Skin epidermis (tissue), 12 donors: ENCODE results near the gene CRHR1.
"Not testable (repeated sequence)": the region's sequence is repeated elsewhere in the genome, so short reads cannot be mapped to it uniquely, and the experiment has no call there.

Experiments
- H3K27ac ChIP-seq, 21 experiments: fragments of 200-600 bp; sonication (generic) in 11 of 21; one replicate each; pipeline ENCODE4 v1.5.0; 2020; ENCODE audit warnings: mild to moderate bottlenecking in 3 of 21, inconsistent platforms in 2 of 21, moderate library complexity in 2 of 21
- H3K4me3 ChIP-seq, 7 experiments: fragments of 200-600 bp; sonication (generic) in 2 of 7; one replicate each; pipeline ENCODE4 v1.5.0; 2020; ENCODE audit warnings: inconsistent platforms in 2 of 7, mild to moderate bottlenecking in 2 of 7, moderate library complexity in 1 of 7

Gene CRHR1

GRCh38 chr17:45852535-45853297 is 68.6 kb downstream of the CRHR1 start:
- Histone ChIP-seq H3K27ac (no peak overlapping the region), H3K4me3 (no peak overlapping the region)

GRCh38 chr17:45854209-45854608 is 70.1 kb downstream of the CRHR1 start:
- H3K27ac ChIP-seq: no peak overlapping the region

GRCh38 chr17:45855691-45856336 is 71.7 kb downstream of the CRHR1 start:
- no peak overlapping the region for H3K4me3 ChIP-seq

More at GRCh38 chr17:45854209-45854608, 70.1 kb downstream of the CRHR1 start:
- H3K4me3 ChIP-seq: no peak overlapping the region

GRCh38 chr17:45857977-45858708 is 74.0 kb downstream of the CRHR1 start:
- H3K27ac ChIP-seq: no peak overlapping the region
- H3K4me3 ChIP-seq: no peak overlapping the region

More at GRCh38 chr17:45855691-45856336, 71.7 kb downstream of the CRHR1 start:
- no peak overlapping the region for H3K27ac ChIP-seq

GRCh38 chr17:45861165-45861564 is 77.0 kb downstream of the CRHR1 start:
- H3K27ac ChIP-seq: no peak overlapping the region

GRCh38 chr17:45862127-45862526 is 78.0 kb downstream of the CRHR1 start:
- H3K27ac ChIP-seq, H3K4me3 ChIP-seq: not testable (repeated sequence)

More at GRCh38 chr17:45861165-45861564, 77.0 kb downstream of the CRHR1 start:
- H3K4me3 ChIP-seq: no peak overlapping the region

GRCh38 chr17:45863857-45864654 is 79.9 kb downstream of the CRHR1 start:
- H3K27ac ChIP-seq: no peak overlapping the region
- H3K4me3 ChIP-seq: no peak overlapping the region

- no peak overlapping the region for H3K4me3 ChIP-seq
- no peak overlapping the region for H3K27ac ChIP-seq
These were observed 83.1 kb downstream of the CRHR1 start for GRCh38 chr17:45867171-45867570.

GRCh38 chr17:45867702-45868101 is 83.6 kb downstream of the CRHR1 start:
- Histone ChIP-seq H3K27ac (no peak overlapping the region), H3K4me3 (no peak overlapping the region)

GRCh38 chr17:45868276-45868675 is 84.2 kb downstream of the CRHR1 start:
- no peak overlapping the region for H3K27ac ChIP-seq
- no peak overlapping the region for H3K4me3 ChIP-seq

- H3K4me3 ChIP-seq: no peak overlapping the region
- no peak overlapping the region for H3K27ac ChIP-seq
These were observed 85.7 kb downstream of the CRHR1 start for GRCh38 chr17:45869676-45870341.

GRCh38 chr17:45870342-45870974 is 86.3 kb downstream of the CRHR1 start:
- H3K4me3 ChIP-seq: no peak overlapping the region
- H3K27ac ChIP-seq: no peak overlapping the region

GRCh38 chr17:45871718-45872117 is 87.6 kb downstream of the CRHR1 start:
- no peak overlapping the region for H3K27ac ChIP-seq

GRCh38 chr17:45873728-45874127 is 89.6 kb downstream of the CRHR1 start:
- Histone ChIP-seq H3K27ac (no peak overlapping the region), H3K4me3 (no peak overlapping the region)

More at GRCh38 chr17:45871718-45872117, 87.6 kb downstream of the CRHR1 start:
- H3K4me3 ChIP-seq: no peak overlapping the region

GRCh38 chr17:45874151-45874550 is 90.0 kb downstream of the CRHR1 start:
- H3K27ac ChIP-seq: no peak overlapping the region
- H3K4me3 ChIP-seq: no peak overlapping the region

GRCh38 chr17:45876539-45876938 is 92.4 kb downstream of the CRHR1 start:
- Histone ChIP-seq H3K4me3 (no peak overlapping the region), H3K27ac (no peak overlapping the region)

- no peak overlapping the region for H3K27ac ChIP-seq
- H3K4me3 ChIP-seq: no peak overlapping the region
These were observed 93.3 kb downstream of the CRHR1 start for GRCh38 chr17:45877467-45877866.

- H3K4me3 ChIP-seq: no peak overlapping the region
- H3K27ac ChIP-seq: no peak overlapping the region
These were observed 98.9 kb downstream of the CRHR1 start for GRCh38 chr17:45883063-45883462.
